NT2/D1 (cell line): Measurements from ENCODE around the gene CD2BP2.

Experiments
- DNase-seq: peaks from one replicate; pipeline ENCODE4 v3.0.0-alpha.2; 2011; ENCODE audit warnings: low read depth, low spot score
- H3K27me3 ChIP-seq: 2 replicates; pipeline ENCODE4 v1.6.0; 2011; ENCODE audit warnings: mild to moderate bottlenecking; ENCODE audit not compliant: insufficient read length, insufficient read depth
- H3K36me3 ChIP-seq: 2 replicates; pipeline ENCODE4 v1.6.1; 2011; ENCODE audit warnings: mild to moderate bottlenecking, low read length, mixed read lengths; ENCODE audit not compliant: insufficient read depth, insufficient read length
- H3K4me1 ChIP-seq: 2 replicates; pipeline ENCODE4 v1.5.1; 2011; ENCODE audit not compliant: insufficient read depth, insufficient read length
- H3K4me3 ChIP-seq: 2 replicates; pipeline ENCODE4 v1.5.1; 2011; ENCODE audit warnings: low read depth; ENCODE audit not compliant: insufficient read length
- H3K9ac ChIP-seq: 2 replicates; pipeline ENCODE4 v1.6.0; 2011; ENCODE audit warnings: low read depth; ENCODE audit not compliant: insufficient read length
- H3K9me3 ChIP-seq: 2 replicates; pipeline ENCODE4 v1.5.1; 2011; ENCODE audit warnings: mild to moderate bottlenecking, low read length; ENCODE audit not compliant: insufficient read depth
- SUZ12 ChIP-seq: IDR thresholded peaks from 2 replicates; pipeline ENCODE4 v1.6.1; 2011; ENCODE audit not compliant: insufficient read length, insufficient read depth; ENCODE audit errors: extremely low read depth
- YY1 ChIP-seq: IDR thresholded peaks from 2 replicates; pipeline ENCODE4 v1.6.1; 2011; ENCODE audit not compliant: insufficient read length, insufficient read depth
- ZNF274 ChIP-seq: IDR thresholded peaks from 2 replicates; pipeline ENCODE4 v1.6.1; 2011; ENCODE audit warnings: mild to moderate bottlenecking, low read depth, low read length

CD2BP2 gene

GRCh38 chr16:30376461-30376902 is 21.4 kb upstream of the CD2BP2 start:
- Histone ChIP-seq H3K27me3 (no peaks in the 10 kb centered on the region), H3K9me3 (no peaks in the 10 kb centered on the region), H3K4me3 (no peak overlapping the region), H3K4me1 (peaks cover 17% of the 10 kb centered on the region), H3K36me3 (peaks cover 12% of the 10 kb centered on the region), H3K9ac (peak overlapping the region; percentile 3)
- DNase-seq = no peak
- TF ChIP-seq YY1 (no peak), ZNF274 (no peak), SUZ12 (no peak)

DNA sequence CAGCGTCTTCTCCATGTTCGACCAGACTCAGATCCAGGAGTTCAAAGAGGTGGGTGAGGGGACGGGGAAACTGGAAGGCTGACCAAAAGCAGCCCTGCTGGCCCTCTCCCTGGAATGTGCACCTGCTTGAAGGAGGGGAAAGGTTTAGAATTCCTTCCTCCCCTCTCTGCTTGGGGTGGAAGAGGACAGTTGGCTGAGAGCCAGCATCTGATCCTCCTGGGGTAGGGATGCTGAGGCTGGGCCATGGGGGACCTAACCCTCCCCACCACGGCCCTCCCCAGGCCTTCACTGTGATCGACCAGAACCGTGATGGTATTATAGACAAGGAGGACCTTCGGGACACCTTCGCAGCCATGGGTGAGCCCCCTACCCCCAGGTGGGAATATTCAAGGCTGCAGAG is 20.8 kb upstream of the CD2BP2 start:
- peaks cover 15% of the 10 kb centered on the region for H3K4me1 ChIP-seq
- TF ChIP-seq ZNF274 (no peak), YY1 (no peak), SUZ12 (no peak)
- H3K9ac ChIP-seq = no peak overlapping the region
- no peaks in the 10 kb centered on the region for H3K27me3 ChIP-seq
- no peak for DNase-seq
- no peak overlapping the region for H3K4me3 ChIP-seq
- H3K36me3 ChIP-seq = peaks cover 9% of the 10 kb centered on the region
- H3K9me3 ChIP-seq = no peaks in the 10 kb centered on the region

DNA sequence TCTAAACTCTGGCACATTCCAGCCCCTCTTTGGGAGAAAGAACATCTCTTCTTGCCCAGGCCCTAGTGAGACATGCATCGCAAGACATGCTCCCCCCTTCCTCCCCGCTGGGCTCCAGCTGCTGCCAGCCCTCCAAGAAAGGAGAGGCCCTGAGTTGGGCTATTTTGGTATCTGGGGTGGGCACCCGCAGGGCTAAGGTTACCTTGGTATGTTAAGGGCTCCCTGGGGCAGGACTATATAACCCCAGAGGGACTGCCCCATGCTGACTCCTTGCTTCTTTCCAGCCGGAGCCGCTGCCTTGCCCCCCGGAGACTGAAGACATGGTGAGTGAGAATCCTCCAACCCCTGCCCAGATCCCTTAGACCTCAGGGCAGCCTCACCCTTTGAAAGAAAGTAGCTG is 19.4 kb upstream of the CD2BP2 start, which contains the start of gene MYL11:
TSS of gene MYL11 (plus strand) at position 265 of the 400 bp plus-strand sequence. CDS start at position 321, 56 bp downstream.
- no peak within 1 kb of the TSS for H3K4me3 ChIP-seq
- H3K9me3 ChIP-seq = no peaks in the 10 kb centered on the region
- no peak within 1 kb of the TSS for H3K9ac ChIP-seq
- peaks cover 12% of the 10 kb centered on the region for H3K4me1 ChIP-seq
- TF ChIP-seq SUZ12 = no peak
- TF ChIP-seq ZNF274 = no peak
- TF ChIP-seq YY1 = no peak
- H3K36me3 ChIP-seq = no peaks in the 10 kb centered on the region
- no peak for DNase-seq
- no peaks in the 10 kb centered on the region for H3K27me3 ChIP-seq

DNA sequence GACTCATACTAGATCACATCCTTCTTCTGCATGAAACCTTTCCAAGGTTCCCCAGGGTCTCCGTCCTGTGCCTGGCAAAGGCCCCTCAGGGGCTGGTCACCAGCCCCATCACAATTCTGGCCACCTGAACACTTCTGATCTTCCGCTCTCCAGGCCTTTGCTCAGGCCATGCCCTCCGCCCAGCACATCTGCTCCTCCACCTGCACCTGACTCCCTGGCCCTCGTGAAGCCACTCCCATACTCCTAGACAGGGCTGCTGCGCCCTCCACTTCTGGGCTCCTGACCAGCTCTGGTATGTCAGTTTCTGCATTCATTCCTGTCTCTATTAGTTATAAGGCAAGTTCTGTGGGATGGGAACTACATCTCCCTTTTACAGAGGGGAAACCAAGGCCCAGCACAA is 17.6 kb upstream of the CD2BP2 start:
- TF ChIP-seq SUZ12 (no peak), ZNF274 (no peak)
- H3K9ac ChIP-seq = peak overlapping the region; percentile 5

GRCh38 chr16:30372038-30372712 is 17.1 kb upstream of the CD2BP2 start:
- no peak for DNase-seq
- H3K4me1 ChIP-seq = peaks cover 28% of the 10 kb centered on the region
- H3K9ac ChIP-seq = peak overlapping the region; percentile 5
- no peaks in the 10 kb centered on the region for H3K9me3 ChIP-seq
- no peaks in the 10 kb centered on the region for H3K27me3 ChIP-seq
- TF ChIP-seq YY1 (no peak), ZNF274 (no peak), SUZ12 (no peak)
- no peak overlapping the region for H3K4me3 ChIP-seq
- H3K36me3 ChIP-seq = peaks cover 7% of the 10 kb centered on the region

More for the DNA sequence above, 17.6 kb upstream of the CD2BP2 start:
- no peaks in the 10 kb centered on the region for H3K27me3 ChIP-seq
- H3K36me3 ChIP-seq = peaks cover 1% of the 10 kb centered on the region
- peaks cover 22% of the 10 kb centered on the region for H3K4me1 ChIP-seq
- no peak for DNase-seq
- no peak overlapping the region for H3K4me3 ChIP-seq
- no peaks in the 10 kb centered on the region for H3K9me3 ChIP-seq

DNA sequence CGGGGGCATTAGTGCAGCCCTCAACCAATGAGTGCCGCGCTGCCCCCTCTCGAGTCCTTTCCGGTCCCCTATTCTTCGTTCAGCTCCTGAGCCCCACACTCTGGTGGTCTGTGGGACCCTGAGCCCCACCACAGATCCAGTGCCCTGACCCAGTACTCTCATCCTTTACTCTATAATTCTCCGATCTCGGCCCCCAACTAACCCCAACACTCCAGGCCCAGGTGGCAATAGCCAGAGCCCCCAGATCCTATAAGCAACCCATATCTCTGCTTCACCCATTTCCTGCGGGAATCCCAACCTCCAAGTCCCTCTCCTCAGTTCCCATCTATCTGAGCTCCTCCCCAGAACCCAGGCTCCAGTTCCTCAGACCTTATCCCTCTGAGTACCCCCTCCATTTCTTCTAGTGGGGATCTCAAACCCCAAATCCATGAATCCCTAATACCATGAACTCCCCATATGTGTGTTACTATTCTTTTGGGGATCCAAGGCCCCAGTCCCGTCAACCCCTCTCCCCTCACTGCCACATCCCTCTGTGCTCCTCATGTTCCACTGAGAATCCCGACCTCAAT is 16.2 kb upstream of the CD2BP2 start:
- Histone ChIP-seq H3K9ac (peak overlapping the region; percentile 65), H3K36me3 (peaks cover 13% of the 10 kb centered on the region), H3K4me3 (peak overlapping the region; percentile 47), H3K4me1 (peaks cover 25% of the 10 kb centered on the region), H3K27me3 (no peaks in the 10 kb centered on the region), H3K9me3 (no peaks in the 10 kb centered on the region)
- TF ChIP-seq YY1 (no peak), ZNF274 (no peak), SUZ12 (no peak)
- DNase-seq = no peak

DNA sequence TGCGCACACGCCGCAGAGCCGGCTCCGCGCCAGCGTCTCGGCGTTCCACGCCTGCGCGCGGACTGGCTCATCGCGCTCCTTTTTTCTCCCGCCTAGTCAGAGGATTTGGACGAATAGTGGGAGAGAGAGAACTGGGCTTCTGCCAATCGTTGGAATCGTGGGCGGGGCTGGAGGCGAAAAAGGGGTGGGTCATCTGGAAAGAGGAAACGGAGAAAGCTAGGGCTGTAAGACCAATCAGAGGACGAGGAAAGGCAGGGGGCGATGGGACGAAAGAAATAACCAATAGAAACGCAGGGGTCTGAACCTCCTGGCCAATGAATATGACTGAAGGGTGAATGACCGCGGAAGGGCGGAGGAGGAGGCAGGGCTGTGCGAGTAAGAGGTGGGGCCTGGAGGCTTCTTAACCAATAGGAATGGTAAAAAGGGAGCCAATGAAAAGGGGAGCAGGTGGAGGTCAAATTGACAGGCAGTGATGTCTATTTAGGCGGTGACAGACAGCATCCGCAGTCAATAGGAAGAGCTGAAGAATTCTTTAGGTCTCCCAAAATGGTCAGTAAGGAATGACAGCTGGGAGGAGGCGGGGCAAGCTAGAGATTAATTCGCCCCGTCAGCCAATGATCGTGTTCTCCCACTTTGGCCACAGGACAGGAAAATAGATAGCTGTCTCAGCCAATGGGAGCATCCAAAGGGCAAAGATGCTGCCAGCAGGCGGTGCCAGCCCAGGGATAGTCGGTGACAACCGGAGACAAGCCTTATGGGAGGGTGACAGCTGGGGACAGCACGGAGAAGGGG is 15.5 kb upstream of the CD2BP2 start, which contains the start of gene TBC1D10B:
TSS of gene TBC1D10B (minus strand) at position 39 of the 792 bp plus-strand sequence. CDS start 311 bp downstream, outside the sequence.
- Histone ChIP-seq H3K9ac (peak within 1 kb of the TSS; percentile 91), H3K4me3 (peak within 1 kb of the TSS; percentile 68), H3K9me3 (no peaks in the 10 kb centered on the region), H3K27me3 (no peaks in the 10 kb centered on the region), H3K36me3 (peaks cover 16% of the 10 kb centered on the region), H3K4me1 (peaks cover 21% of the 10 kb centered on the region)
- TF ChIP-seq ZNF274 (no peak), SUZ12 (no peak), YY1 (no peak)
- peak; percentile 99 for DNase-seq
